Fibroblast of lung (primary cell): ENCODE measurements around the gene SEC61A2. TPM values are rescaled to one million over a fixed set of nuclear protein-coding genes. Genes with fewer than 3 reads are reported as not detected.
A peak's percentile ranks its signal among the peaks of the same experiment; 100 is the strongest.

Source experiments
- DNase-seq, 2 donors: peaks; one replicate each; pipeline versions ENCODE4 v3.0.0 to v3.0.0-alpha.2; 2010; ENCODE audit warnings: low read depth in 2 of 2
- H2AFZ ChIP-seq: 2 replicates; pipeline ENCODE4 v1.5.1; 2012; ENCODE audit warnings: low read length, control low read depth, inconsistent platforms
- H3K27ac ChIP-seq: 2 replicates; pipeline ENCODE4 v1.5.1; 2011; ENCODE audit warnings: low read length, control low read depth; ENCODE audit not compliant: insufficient read depth
- H3K27me3 ChIP-seq: 2 replicates; pipeline ENCODE4 v1.5.1; 2011; ENCODE audit warnings: mild to moderate bottlenecking, low read length; ENCODE audit not compliant: control insufficient read depth, insufficient read depth
- H3K36me3 ChIP-seq: 2 replicates; pipeline ENCODE4 v1.5.1; 2011; ENCODE audit warnings: low read length; ENCODE audit not compliant: control insufficient read depth, insufficient read depth
- H3K4me1 ChIP-seq: 2 replicates; pipeline ENCODE4 v1.5.1; 2011; ENCODE audit warnings: low read length; ENCODE audit not compliant: control insufficient read depth, insufficient read depth; ENCODE audit errors: extremely low read depth
- H3K4me2 ChIP-seq: 2 replicates; pipeline ENCODE4 v1.5.1; 2011; ENCODE audit warnings: low read length, control low read depth; ENCODE audit not compliant: insufficient read depth; ENCODE audit errors: extremely low read depth
- H3K4me3 ChIP-seq, 4 experiments: fragments of 200-600 bp in 1 of 4; sonication (generic) in 1 of 4; replicated peaks in 1 of 4; 2 replicates each; pipeline ENCODE4 v1.5.1; 2011 to 2016; ENCODE audit warnings: low read length in 4 of 4, low read depth in 3 of 4, mild to moderate bottlenecking in 3 of 4, control low read depth in 2 of 4, inconsistent platforms in 1 of 4, mixed read lengths in 1 of 4; ENCODE audit not compliant: insufficient read depth in 1 of 4; ENCODE audit errors: control extremely low read depth in 1 of 4
- H3K79me2 ChIP-seq: 2 replicates; pipeline ENCODE4 v1.5.1; 2012; ENCODE audit warnings: mild to moderate bottlenecking, low read length, inconsistent platforms; ENCODE audit not compliant: control insufficient read depth, insufficient read depth
- H3K9ac ChIP-seq: 2 replicates; pipeline ENCODE4 v1.5.1; 2011; ENCODE audit warnings: mild to moderate bottlenecking, low read length, control low read depth; ENCODE audit not compliant: insufficient read depth
- H3K9me3 ChIP-seq: 2 replicates; pipeline ENCODE4 v1.5.1; 2012; ENCODE audit warnings: low read depth, low read length; ENCODE audit not compliant: control insufficient read depth, insufficient read depth
- H4K20me1 ChIP-seq: 2 replicates; pipeline ENCODE4 v1.5.1; 2011; ENCODE audit warnings: low read length; ENCODE audit not compliant: control insufficient read depth, insufficient read depth; ENCODE audit errors: extremely low read depth
- EZH2 ChIP-seq: IDR thresholded peaks from 2 replicates; pipeline ENCODE4 v1.5.1; 2012; ENCODE audit warnings: low read length, control low read depth, mild to moderate bottlenecking; ENCODE audit errors: missing control alignments
- polyA plus RNA-seq, 2 donors: library from polyadenylated mRNA; depleted of rRNA in 1 of 2; stranded (reverse) in 1 of 2; unstranded in 1 of 2; fragments of >200 nt; gene quantifications; 2 replicates each; pipeline ENCODE4 v1.2.1, GENCODE V29; 2011 to 2012; ENCODE audit warnings: missing spikeins in 1 of 2
- total RNA-seq: library from RNA; depleted of rRNA; stranded (reverse); fragments of >200 nt; gene quantifications from 2 replicates; pipeline ENCODE4 v1.2.1, GENCODE V29; 2014
- TF ChIP-seq, protein P1 (sequence below), 2 donors: IDR thresholded peaks in 1 of 2; conservative IDR thresholded peaks in 1 of 2; 1 replicate in 1 of 2; 2 replicates in 1 of 2; pipeline ENCODE4 v1.5.1; 2011 to 2012; ENCODE audit warnings: low read length in 2 of 2, control low read depth in 1 of 2, inconsistent platforms in 1 of 2, low read depth in 1 of 2, mild to moderate bottlenecking in 1 of 2

The SEC61A2 gene
- total and polyA plus RNA-seq, 2 donors (not counting 1 experiment from before 2014, with no cell fraction given): 9.2 to 12.8 TPM

DNA sequence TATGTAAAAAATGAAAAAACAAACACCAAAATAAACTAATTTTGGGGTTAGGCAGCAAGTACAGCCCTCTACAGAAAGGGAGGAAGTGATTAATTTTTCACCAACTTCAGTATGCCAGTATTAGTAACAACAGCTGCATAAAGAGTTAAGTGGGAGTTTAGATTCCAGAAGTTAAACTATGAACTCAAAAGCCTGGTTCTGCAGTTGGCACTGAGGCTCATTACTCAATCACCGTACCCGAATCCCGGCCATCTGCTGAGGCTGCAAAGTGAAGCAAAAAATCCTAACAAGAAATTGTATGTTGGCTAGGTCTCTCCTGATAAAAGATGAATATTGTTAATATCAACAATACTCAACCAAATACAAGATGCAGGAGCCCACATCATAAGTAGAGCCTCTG lies 62.2 kb downstream of the SEC61A2 start:
- no peaks in the 10 kb centered on the region for H3K27me3 ChIP-seq
- H3K79me2 ChIP-seq: peaks cover 73% of the 10 kb centered on the region
- TF ChIP-seq, protein P1, sequence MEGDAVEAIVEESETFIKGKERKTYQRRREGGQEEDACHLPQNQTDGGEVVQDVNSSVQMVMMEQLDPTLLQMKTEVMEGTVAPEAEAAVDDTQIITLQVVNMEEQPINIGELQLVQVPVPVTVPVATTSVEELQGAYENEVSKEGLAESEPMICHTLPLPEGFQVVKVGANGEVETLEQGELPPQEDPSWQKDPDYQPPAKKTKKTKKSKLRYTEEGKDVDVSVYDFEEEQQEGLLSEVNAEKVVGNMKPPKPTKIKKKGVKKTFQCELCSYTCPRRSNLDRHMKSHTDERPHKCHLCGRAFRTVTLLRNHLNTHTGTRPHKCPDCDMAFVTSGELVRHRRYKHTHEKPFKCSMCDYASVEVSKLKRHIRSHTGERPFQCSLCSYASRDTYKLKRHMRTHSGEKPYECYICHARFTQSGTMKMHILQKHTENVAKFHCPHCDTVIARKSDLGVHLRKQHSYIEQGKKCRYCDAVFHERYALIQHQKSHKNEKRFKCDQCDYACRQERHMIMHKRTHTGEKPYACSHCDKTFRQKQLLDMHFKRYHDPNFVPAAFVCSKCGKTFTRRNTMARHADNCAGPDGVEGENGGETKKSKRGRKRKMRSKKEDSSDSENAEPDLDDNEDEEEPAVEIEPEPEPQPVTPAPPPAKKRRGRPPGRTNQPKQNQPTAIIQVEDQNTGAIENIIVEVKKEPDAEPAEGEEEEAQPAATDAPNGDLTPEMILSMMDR (conservative IDR thresholded peaks at IDR 0.05 in 1 of 2, IDR thresholded peaks at IDR 0.05 in 1 of 2; ENCODE audit: low read depth in 1 of 2, low read length in 2 of 2): no peak
- TF ChIP-seq EZH2: no peak
- H2AFZ ChIP-seq: no peak overlapping the region
- no peak overlapping the region for H3K9ac ChIP-seq
- peak in 1 of 2 donors; percentile 18 for DNase-seq
- no peaks in the 10 kb centered on the region for H3K9me3 ChIP-seq
- H3K4me3 ChIP-seq: no peak overlapping the region
- H3K36me3 ChIP-seq: peaks cover 3% of the 10 kb centered on the region
- H3K4me2 ChIP-seq: no peak overlapping the region
- H3K4me1 ChIP-seq: peaks cover 6% of the 10 kb centered on the region
- no peaks in the 10 kb centered on the region for H4K20me1 ChIP-seq
- H3K27ac ChIP-seq: no peak overlapping the region

DNA sequence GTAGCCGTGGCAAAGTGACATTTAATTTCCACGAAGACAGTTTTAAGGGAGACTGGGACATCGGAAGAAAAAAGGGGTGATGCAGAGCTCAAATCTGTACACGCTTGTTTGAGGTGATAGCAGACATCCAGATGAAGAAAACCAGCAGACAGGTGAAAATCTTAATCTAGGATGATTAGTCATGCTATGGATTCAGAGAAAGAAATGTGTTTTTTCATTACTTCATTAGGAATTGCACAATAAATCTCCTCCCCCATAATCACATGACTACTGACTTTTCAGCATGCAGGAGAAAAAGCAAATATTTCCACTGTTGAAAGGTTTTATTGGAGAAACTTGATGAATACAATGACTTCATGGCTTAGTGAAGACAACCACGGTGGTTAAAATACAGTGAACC lies 63.7 kb downstream of the SEC61A2 start:
- peak; percentile 51 to 68 for DNase-seq
- Histone ChIP-seq H3K9me3 (no peaks in the 10 kb centered on the region), H3K79me2 (peaks cover 77% of the 10 kb centered on the region), H3K4me1 (peaks cover 6% of the 10 kb centered on the region), H3K4me2 (no peak overlapping the region), H3K36me3 (peaks cover 1% of the 10 kb centered on the region), H3K4me3 (no peak overlapping the region), H3K9ac (no peak overlapping the region), H2AFZ (no peak overlapping the region), H3K27me3 (no peaks in the 10 kb centered on the region), H3K27ac (no peak overlapping the region), H4K20me1 (no peaks in the 10 kb centered on the region)
- no peak for TF ChIP-seq EZH2
- TF ChIP-seq, protein P1 (conservative IDR thresholded peaks at IDR 0.05 in 1 of 2, IDR thresholded peaks at IDR 0.05 in 1 of 2; ENCODE audit: low read depth in 1 of 2, low read length in 2 of 2): no peak

DNA sequence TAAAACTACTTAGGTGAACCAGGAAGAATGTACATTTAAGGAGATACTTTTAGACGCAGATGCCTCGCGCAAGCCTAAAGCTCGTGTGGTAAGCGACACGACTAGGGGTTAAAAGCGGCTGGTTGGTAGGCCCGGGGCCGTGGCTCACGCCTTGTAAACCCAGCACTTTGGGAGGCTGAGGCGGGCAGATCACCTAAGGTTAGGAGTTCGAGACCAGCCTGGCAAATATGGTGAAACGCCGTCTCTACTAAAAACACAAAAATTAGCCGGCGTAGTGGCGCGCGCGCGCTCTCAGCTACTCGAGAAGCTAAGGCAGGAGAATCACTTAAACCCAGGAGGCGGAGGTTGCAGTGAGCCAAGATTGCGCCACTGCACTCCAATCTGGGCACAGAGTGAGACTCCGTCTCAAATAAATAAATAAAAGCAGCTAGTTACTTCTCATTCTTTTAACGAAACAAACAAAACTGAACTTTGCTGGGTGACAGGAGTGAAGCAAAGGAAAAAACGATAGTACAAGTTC lies 65.3 kb downstream of the SEC61A2 start:
- Histone ChIP-seq H3K4me3 (peak overlapping the region; percentile 75 to 99 (median 93)), H4K20me1 (peaks cover 3% of the 10 kb centered on the region), H3K79me2 (peaks cover 80% of the 10 kb centered on the region), H3K27me3 (no peaks in the 10 kb centered on the region), H3K36me3 (peaks cover 1% of the 10 kb centered on the region), H3K9ac (peak overlapping the region; percentile 81), H3K27ac (peak overlapping the region; percentile 90), H3K4me1 (peaks cover 6% of the 10 kb centered on the region), H3K4me2 (peak overlapping the region; percentile 70), H2AFZ (no peak overlapping the region), H3K9me3 (no peaks in the 10 kb centered on the region)
- DNase-seq: peak; percentile 36 to 55
- TF ChIP-seq EZH2: no peak
- TF ChIP-seq, protein P1 (conservative IDR thresholded peaks at IDR 0.05 in 1 of 2, IDR thresholded peaks at IDR 0.05 in 1 of 2; ENCODE audit: low read depth in 1 of 2, low read length in 2 of 2): no peak
